Measurements from ENCODE around the gene ITPK1. TPM values are rescaled to one million over a fixed set of nuclear protein-coding genes. Genes with fewer than 3 reads are reported as not detected.

ITPK1 gene
- total RNA-seq, 1 experiment from 2014 or later: 75.1 TPM

DNA sequence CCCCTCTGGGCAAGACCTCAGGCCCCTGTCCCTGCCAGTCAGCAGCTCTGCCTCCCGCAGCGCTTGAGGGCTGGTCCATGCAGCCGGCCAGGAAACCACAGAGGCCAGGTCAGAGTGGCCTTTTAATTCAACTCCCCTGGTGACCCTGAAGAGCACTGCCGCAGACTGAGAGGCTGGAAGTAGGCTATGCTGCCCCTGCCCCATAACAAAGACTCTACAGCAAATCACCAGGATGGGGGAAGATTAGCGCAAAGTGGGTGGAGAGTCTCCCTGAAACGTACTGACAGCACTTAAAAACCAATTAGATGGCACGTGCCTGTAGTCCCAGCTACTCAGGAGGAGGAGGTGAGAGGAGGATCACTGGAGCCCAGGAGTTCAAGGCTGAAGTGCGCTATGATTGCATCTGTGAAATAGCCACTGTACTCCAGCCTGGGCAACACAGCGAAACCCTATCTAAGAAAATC is 70.5 kb downstream of the ITPK1 start:
- H3K4me3 ChIP-seq (ENCODE audit: insufficient read depth, low read depth, low read length): no peak overlapping the region
- peak; percentile 89 for DNase-seq
- H3K36me3 ChIP-seq (replicated peaks; ENCODE audit: control insufficient read depth, insufficient read depth, low read length): no peaks in the 10 kb centered on the region
- H3K27me3 ChIP-seq (ENCODE audit: control insufficient read depth, insufficient read depth, low read length): no peaks in the 10 kb centered on the region

DNA sequence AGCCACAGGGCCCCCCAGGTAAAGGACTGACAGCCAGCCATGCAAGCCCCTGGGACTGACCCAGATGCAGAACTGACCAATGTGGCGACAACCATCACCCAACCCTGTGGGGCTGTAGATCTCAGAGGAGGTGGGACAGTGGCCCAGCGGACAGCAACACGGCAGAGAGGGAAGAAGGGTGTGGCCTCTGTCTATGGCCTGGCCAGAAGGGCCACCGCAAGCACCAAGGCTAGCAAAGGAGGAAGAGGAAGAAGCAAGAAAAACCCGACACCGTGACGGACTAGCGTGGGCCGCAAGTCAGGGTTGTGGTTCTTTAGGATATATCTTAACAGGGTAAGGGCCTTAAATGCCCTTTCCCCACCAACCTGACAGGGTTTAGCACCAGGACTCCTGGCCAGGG is 71.2 kb downstream of the ITPK1 start:
- no peaks in the 10 kb centered on the region for H3K36me3 ChIP-seq (replicated peaks; ENCODE audit: control insufficient read depth, insufficient read depth, low read length)
- no peak for DNase-seq
- no peaks in the 10 kb centered on the region for H3K27me3 ChIP-seq (ENCODE audit: control insufficient read depth, insufficient read depth, low read length)
- H3K4me3 ChIP-seq (ENCODE audit: insufficient read depth, low read depth, low read length): no peak overlapping the region

DNA sequence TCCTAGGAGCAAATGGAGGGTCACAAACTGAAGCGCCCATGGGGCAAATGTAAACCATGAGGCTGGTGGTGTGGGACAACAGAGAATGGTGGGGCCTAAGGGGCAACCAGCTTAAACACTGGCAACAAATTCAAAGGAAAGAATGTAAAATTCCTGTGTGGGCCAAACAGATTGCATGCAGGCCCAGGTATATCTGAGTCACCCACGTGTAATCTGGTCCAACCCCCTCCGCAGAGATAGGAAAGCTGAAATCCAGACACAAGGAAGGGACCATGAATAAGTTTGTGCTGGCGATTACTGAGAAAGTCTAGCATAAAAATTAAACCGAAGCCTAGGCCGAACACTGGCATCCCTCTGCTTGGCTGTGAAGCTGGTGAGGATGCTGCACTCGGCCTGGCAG is 71.6 kb downstream of the ITPK1 start:
- Histone ChIP-seq H3K27me3 (ENCODE audit: control insufficient read depth, insufficient read depth, low read length) (no peaks in the 10 kb centered on the region), H3K36me3 (replicated peaks; ENCODE audit: control insufficient read depth, insufficient read depth, low read length) (no peaks in the 10 kb centered on the region), H3K4me3 (ENCODE audit: insufficient read depth, low read depth, low read length) (no peak overlapping the region)
- DNase-seq: no peak

DNA sequence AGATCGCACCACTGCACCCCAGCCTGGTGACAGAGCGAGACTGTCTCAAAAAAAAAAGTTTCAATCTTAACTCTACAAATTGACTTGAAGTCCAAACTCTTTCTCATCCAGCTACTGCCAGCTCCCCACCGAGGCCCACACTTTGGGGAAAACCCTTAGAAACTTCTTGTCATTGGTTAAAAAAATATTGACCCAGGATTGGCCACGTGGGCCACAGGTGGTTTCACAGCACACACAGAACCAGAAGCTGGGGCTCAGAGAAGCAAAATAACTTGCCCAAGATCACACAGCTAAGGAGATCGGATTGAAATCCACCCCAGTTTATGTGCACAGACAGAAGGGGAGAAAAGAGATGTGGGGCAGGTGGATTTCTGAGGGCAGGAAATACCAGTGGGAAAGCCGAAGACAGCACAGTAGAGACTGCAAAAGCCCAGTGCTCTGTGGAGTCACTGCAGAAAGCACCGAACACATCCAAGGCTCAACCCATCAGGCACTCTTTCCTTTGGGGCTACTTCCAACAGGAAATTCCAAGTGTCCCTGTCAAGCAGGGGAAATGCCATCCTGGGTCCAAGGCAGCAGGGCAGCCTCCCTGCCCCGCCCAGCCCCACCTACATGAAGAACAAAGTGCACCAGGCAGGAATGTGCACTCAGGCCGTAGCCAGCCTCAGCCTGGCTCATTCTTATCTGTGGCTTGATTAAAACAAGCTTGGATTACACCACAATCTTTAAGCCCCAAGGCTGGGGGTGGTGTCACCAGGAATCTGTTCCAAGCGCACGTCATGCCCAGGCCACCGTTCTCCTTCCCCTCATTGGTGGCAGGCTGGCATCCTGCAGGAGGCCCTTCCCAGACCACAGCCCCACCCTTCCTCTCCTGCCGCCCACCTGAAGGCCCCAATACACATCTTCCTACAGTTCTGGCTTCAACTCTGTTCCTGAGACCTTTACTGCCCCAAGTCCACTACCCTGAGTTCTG is 72.5 kb downstream of the ITPK1 start:
- Histone ChIP-seq H3K4me3 (ENCODE audit: insufficient read depth, low read depth, low read length) (no peak overlapping the region), H3K36me3 (replicated peaks; ENCODE audit: control insufficient read depth, insufficient read depth, low read length) (no peaks in the 10 kb centered on the region), H3K27me3 (ENCODE audit: control insufficient read depth, insufficient read depth, low read length) (no peaks in the 10 kb centered on the region)
- no peak for DNase-seq

DNA sequence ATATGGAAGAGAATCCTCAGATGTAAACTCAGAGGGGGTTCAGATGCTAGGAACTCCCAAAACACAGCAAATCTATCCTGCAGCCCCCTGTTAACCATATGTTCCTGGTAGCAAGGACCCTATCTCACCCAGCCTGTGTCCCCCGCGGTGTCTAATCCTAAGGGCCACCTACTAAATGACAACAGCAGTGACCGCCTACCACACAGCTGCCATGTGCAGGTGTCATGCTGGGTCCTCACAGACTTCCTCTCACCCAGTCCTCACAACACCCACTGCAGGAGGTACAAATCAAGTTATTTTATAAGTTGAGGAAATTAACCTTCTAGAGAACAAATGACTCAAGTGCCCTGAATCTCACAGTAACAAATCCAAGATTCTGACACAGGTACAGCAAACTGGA is 73.9 kb downstream of the ITPK1 start:
- no peaks in the 10 kb centered on the region for H3K27me3 ChIP-seq (ENCODE audit: control insufficient read depth, insufficient read depth, low read length)
- H3K4me3 ChIP-seq (ENCODE audit: insufficient read depth, low read depth, low read length): no peak overlapping the region
- DNase-seq: no peak
- H3K36me3 ChIP-seq (replicated peaks; ENCODE audit: control insufficient read depth, insufficient read depth, low read length): no peaks in the 10 kb centered on the region

DNA sequence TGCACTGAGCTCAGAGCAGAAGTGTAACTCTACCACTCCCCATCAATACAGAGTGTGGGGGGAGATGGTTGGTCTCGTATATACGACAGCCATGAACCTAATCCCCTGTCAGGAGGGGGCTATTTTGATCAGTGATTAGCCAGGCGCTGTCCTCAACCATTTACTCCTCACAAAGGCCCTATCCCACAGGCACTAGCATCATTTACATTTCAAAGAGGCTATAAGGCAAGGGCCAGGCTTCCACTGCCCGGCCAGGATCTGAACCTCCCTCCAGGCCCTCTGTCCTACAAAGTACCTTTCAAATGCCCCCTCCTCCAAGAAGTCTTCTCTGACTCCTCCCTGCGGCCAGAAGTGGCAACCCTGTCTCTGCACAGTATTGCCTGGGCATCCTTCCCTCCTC is 74.7 kb downstream of the ITPK1 start:
- no peaks in the 10 kb centered on the region for H3K36me3 ChIP-seq (replicated peaks; ENCODE audit: control insufficient read depth, insufficient read depth, low read length)
- no peaks in the 10 kb centered on the region for H3K27me3 ChIP-seq (ENCODE audit: control insufficient read depth, insufficient read depth, low read length)
- DNase-seq: peak; percentile 90
- no peak overlapping the region for H3K4me3 ChIP-seq (ENCODE audit: insufficient read depth, low read depth, low read length)

DNA sequence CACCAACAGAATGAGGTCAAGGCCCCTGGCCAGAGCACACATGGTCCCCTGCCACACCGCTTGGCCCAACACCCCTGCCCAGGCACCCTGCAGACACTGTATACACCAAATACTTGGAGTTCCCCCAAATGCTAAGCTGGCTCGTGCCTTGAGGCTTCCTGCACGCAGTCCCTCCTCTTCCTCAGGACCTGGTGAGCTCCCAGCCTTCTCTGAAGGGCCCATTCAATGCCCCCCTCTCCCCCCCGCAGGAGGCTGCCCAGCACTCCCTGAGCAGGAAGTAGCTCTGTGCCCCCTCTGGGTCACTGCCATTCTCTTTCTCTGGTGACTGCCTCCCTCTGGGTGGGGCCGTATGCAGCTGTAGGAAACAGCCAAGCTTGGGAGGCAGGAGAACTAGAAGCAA is 75.3 kb downstream of the ITPK1 start:
- no peaks in the 10 kb centered on the region for H3K36me3 ChIP-seq (replicated peaks; ENCODE audit: control insufficient read depth, insufficient read depth, low read length)
- H3K4me3 ChIP-seq (ENCODE audit: insufficient read depth, low read depth, low read length): no peak overlapping the region
- no peaks in the 10 kb centered on the region for H3K27me3 ChIP-seq (ENCODE audit: control insufficient read depth, insufficient read depth, low read length)
- DNase-seq: no peak

DNA sequence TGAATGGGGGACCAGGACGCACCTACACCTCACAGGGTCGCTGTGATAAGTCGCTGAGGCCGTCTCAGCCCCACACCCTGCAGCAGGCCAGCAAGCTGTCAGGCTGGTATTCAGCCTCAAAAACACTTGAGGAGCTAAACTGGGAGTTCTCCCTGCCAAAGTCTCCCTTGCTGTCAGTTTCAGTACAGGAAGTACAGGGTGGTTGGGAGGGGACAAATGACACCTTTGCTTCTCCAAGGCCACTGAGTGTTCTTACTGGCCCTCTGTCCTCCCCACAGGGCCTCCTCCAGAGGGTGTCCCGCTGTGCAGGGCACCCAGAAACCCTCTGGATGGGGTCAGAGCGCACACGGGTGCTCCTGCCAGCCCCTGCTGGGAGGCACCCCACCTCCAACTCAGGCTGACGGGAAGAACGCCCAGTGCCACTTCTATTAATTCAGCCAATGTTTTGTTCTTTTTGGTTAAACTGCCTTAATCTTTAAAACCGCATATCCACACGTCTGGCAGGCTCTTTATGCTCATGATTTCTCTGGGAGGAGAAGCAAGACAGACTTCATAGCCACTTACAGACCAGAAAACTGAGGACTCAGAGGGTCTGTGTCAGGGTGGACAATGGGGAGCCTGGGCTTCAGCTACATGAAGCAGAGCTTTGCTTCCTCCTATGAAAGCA is 75.9 kb downstream of the ITPK1 start:
- no peaks in the 10 kb centered on the region for H3K36me3 ChIP-seq (replicated peaks; ENCODE audit: control insufficient read depth, insufficient read depth, low read length)
- H3K27me3 ChIP-seq (ENCODE audit: control insufficient read depth, insufficient read depth, low read length): no peaks in the 10 kb centered on the region
- no peak overlapping the region for H3K4me3 ChIP-seq (ENCODE audit: insufficient read depth, low read depth, low read length)
- no peak for DNase-seq

DNA sequence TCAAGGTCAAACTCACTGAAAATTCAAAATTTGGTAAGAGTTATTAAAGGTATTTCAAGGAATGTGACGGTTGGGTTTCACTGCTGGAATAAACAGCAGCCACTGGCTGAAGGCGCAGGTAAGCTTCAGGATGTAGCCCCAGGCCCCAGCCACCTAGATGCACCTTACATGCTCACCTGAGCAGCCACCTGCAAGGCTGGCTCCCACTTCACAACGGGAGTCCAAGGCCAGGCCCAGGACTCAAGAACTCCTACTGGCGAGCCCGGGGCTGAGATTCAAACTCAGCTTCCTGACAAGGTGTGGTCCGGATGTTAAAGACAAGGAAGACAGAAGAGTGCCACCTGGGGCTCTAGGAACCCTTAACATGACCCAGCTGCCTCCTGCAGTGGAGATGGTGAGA is 78.4 kb downstream of the ITPK1 start:
- no peaks in the 10 kb centered on the region for H3K36me3 ChIP-seq (replicated peaks; ENCODE audit: control insufficient read depth, insufficient read depth, low read length)
- DNase-seq: no peak
- no peak overlapping the region for H3K4me3 ChIP-seq (ENCODE audit: insufficient read depth, low read depth, low read length)
- H3K27me3 ChIP-seq (ENCODE audit: control insufficient read depth, insufficient read depth, low read length): no peaks in the 10 kb centered on the region

DNA sequence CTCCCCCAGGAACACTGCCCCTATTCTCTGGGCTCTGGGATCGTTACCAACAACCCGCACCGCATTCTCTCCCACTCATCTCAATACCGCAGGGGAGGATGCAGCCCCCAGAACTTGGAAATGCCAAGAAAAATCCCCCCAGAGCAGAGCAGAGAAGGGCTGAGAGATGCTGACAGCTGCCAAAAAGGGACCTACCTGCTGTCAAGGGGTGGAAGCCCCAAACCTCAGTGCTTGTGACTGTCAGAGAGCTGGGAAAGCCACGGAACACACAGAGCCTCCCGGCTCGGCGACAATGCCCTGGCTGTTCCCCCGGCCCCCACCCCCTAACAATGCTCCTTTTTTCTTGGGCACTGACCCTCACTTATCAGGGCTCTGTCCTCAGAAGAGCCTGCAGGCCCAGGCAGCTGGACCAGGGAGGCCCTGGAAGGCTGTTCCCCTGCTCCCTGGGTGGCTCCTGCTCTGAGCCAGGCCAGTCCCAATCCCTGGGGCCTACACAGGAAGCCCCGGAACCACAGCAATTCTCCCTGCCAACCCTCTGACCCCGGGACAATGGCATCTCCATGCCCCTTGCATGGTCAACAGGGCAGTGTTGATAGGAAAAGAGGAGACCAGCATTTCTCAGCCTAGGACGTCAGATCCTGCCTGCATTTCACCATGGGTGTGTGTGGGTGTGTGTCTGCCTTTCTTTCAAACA is 78.9 kb downstream of the ITPK1 start:
- Histone ChIP-seq H3K4me3 (ENCODE audit: insufficient read depth, low read depth, low read length) (no peak overlapping the region), H3K27me3 (ENCODE audit: control insufficient read depth, insufficient read depth, low read length) (no peaks in the 10 kb centered on the region), H3K36me3 (replicated peaks; ENCODE audit: control insufficient read depth, insufficient read depth, low read length) (no peaks in the 10 kb centered on the region)
- DNase-seq: no peak

DNA sequence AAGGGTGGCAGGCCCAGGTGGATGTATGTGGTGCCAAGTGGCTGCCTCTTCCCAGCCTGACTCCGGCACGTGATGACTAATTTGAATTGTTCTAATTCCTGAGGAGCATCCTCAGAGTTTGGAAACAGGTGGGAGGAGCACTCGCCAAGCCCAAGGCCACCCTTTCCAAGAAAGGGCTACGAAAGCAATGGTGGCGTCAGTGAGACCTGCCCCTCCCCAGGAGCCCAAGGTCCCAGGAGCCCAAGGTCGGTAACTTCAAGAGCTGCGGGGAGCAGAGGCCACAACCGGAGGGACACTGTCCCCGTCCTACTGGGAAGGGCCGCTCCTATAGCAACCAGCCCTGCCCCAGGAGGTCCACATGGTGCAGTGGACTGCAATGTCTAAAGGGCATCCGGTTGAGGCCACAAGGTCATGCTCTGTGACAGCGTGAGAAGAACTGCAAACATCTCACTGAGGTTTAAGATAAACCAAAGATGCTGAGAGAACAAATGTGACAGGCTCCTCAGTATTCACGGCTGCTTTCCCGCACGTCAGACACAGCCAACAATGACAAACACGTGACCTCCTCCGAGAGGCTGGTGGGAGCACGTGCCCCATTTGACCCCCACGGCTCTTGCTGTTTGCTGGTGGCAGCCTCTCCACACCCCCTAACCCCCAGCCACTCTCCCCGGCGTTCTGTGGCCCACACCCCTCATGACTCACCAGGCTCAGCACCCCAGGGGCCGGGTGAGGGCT is 79.6 kb downstream of the ITPK1 start:
- DNase-seq: no peak
- Histone ChIP-seq H3K4me3 (ENCODE audit: insufficient read depth, low read depth, low read length) (no peak overlapping the region), H3K27me3 (ENCODE audit: control insufficient read depth, insufficient read depth, low read length) (no peaks in the 10 kb centered on the region), H3K36me3 (replicated peaks; ENCODE audit: control insufficient read depth, insufficient read depth, low read length) (no peaks in the 10 kb centered on the region)

DNA sequence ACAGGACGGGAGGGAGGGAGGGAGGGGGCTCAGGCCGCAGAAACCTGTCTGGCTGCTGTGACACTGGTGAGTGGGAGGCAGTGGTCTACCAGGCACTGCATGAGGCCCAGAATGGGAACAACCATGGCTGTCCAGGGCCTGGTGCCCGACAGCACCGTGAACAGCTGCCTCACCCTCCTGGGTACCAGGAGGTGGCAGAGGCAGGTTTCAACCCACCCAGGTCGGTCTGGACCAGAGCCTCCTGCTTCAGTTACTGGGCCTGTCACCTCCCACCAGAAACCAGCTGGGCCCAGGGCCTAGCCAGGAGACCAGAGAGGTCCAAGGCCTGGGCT is 80.2 kb downstream of the ITPK1 start:
- no peaks in the 10 kb centered on the region for H3K36me3 ChIP-seq (replicated peaks; ENCODE audit: control insufficient read depth, insufficient read depth, low read length)
- no peaks in the 10 kb centered on the region for H3K27me3 ChIP-seq (ENCODE audit: control insufficient read depth, insufficient read depth, low read length)
- DNase-seq: no peak
- H3K4me3 ChIP-seq (ENCODE audit: insufficient read depth, low read depth, low read length): no peak overlapping the region

DNA sequence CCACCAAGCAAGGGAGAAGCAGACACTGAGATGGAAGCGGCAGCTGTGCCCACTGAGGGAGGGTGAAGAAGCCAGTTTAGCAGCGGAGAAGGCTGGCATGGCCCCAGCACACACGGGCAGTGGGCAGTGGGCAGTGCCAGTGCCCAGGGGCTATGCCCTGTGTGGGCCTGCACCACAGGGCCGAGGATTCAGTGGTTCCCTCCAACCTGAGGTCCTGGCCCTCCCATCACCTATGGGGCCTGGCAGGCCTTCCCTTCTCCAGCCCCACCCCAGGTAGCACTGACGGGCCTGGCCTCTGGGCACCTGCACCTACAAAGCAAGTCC is 81.1 kb downstream of the ITPK1 start:
- no peaks in the 10 kb centered on the region for H3K27me3 ChIP-seq (ENCODE audit: control insufficient read depth, insufficient read depth, low read length)
- DNase-seq: no peak
- no peak overlapping the region for H3K4me3 ChIP-seq (ENCODE audit: insufficient read depth, low read depth, low read length)
- no peaks in the 10 kb centered on the region for H3K36me3 ChIP-seq (replicated peaks; ENCODE audit: control insufficient read depth, insufficient read depth, low read length)

DNA sequence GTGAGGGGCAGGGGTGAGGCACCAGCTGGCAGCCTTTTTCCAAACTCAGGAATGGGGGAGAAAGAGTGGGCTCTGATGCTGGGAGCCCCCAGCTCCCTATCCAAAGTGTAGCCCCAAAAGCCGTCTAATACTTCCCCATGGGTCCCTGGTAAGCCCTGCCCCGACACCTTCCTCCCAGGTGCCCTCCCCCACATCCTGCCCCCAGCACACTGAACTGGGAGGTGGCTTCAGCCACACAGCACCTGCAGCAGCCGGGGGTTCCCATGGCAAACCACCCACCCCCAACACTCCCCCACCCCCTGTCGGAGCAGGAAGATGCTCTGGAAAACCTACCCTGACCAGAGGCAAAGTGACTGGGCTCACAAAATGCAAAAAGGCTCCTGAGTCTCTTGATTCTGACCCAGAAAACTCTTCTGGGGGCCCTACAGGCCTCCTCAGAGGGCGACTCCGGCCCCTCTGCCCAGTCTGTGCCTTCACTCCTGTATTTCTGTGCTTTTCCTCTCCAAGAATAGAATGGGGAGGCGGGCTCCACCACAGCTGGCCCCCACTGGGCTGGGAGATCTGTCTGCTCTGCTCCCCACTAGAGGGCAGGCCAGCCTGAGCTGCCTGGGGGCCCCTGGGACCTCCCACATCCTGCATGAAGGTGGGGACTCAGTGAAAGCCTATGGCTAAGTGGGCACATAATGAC is 81.6 kb downstream of the ITPK1 start:
- H3K4me3 ChIP-seq (ENCODE audit: insufficient read depth, low read depth, low read length): no peak overlapping the region
- H3K27me3 ChIP-seq (ENCODE audit: control insufficient read depth, insufficient read depth, low read length): no peaks in the 10 kb centered on the region
- peak; percentile 94 for DNase-seq
- no peaks in the 10 kb centered on the region for H3K36me3 ChIP-seq (replicated peaks; ENCODE audit: control insufficient read depth, insufficient read depth, low read length)
